GM19023 (cell line): ENCODE data around the gene CCL5.

Experiments used
- ATAC-seq: cut with Tn5 transposase; IDR thresholded peaks from one replicate; pipeline ENCODE4 v1.9.1; 2021; ENCODE audit warnings: mild to moderate bottlenecking, moderate library complexity; ENCODE audit not compliant: unreplicated experiment

The CCL5 gene

GRCh38 chr17:35879773-35880654, at the start of gene CCL5:
Gene CCL5 (minus strand): TSS chr17:35880360.
- ATAC-seq, result peak; percentile 91

GRCh38 chr17:35927714-35928113, 47.6 kb upstream of the CCL5 start:
- no peak for ATAC-seq

GRCh38 chr17:35923609-35924114, 43.5 kb upstream of the CCL5 start:
- no peak for ATAC-seq

GRCh38 chr17:35920229-35920628, 40.1 kb upstream of the CCL5 start:
- no peak for ATAC-seq

GRCh38 chr17:35918665-35919064, 38.5 kb upstream of the CCL5 start:
- no peak for ATAC-seq

- no peak for ATAC-seq
These were observed 37.5 kb upstream of the CCL5 start for GRCh38 chr17:35917519-35918213.

GRCh38 chr17:35915153-35915964, 35.2 kb upstream of the CCL5 start:
- ATAC-seq, result no peak

- ATAC-seq, result no peak
These were observed 34.2 kb upstream of the CCL5 start for GRCh38 chr17:35914354-35914753.

GRCh38 chr17:35913609-35914008, 33.4 kb upstream of the CCL5 start:
- ATAC-seq, result no peak

- no peak for ATAC-seq
These were observed 32.8 kb upstream of the CCL5 start for GRCh38 chr17:35912942-35913341.

GRCh38 chr17:35912339-35912912, 32.3 kb upstream of the CCL5 start:
- ATAC-seq, result no peak

GRCh38 chr17:35909408-35909807, 29.2 kb upstream of the CCL5 start:
- no peak for ATAC-seq

GRCh38 chr17:35907691-35908090, 27.5 kb upstream of the CCL5 start:
- ATAC-seq, result no peak

GRCh38 chr17:35906926-35907637, 26.9 kb upstream of the CCL5 start:
- no peak for ATAC-seq

- no peak for ATAC-seq
These were observed 26.2 kb upstream of the CCL5 start for GRCh38 chr17:35906191-35906925.

GRCh38 chr17:35903451-35903850, 23.3 kb upstream of the CCL5 start:
- no peak for ATAC-seq

GRCh38 chr17:35901631-35902175, 21.5 kb upstream of the CCL5 start:
- no peak for ATAC-seq

- ATAC-seq, result no peak
These were observed 20.7 kb upstream of the CCL5 start for GRCh38 chr17:35900708-35901480.
